ENCODE measurements around the gene MISP.

MISP gene

DNA sequence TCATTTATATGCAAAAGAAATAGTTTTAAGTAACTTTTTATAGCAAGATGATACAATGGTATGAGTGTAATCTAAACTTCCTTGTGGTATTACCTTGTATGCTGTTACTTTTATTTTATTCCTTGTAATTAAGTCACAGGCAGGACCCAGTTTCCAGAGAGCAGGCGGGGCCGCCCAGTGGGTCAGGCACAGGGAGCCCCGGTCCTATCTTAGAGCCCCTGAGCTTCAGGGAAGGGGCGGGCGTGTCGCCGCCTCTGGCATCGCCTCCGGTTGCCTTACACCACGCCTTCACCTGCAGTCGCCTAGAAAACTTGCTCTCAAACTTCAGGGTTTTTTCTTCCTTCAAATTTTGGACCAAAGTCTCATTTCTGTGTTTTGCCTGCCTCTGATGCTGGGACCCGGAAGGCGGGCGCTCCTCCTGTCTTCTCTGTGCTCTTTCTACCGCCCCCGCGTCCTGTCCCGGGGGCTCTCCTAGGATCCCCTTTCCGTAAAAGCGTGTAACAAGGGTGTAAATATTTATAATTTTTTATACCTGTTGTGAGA, 60.7 kb downstream of the MISP start:
- no peak for DNase-seq

DNA sequence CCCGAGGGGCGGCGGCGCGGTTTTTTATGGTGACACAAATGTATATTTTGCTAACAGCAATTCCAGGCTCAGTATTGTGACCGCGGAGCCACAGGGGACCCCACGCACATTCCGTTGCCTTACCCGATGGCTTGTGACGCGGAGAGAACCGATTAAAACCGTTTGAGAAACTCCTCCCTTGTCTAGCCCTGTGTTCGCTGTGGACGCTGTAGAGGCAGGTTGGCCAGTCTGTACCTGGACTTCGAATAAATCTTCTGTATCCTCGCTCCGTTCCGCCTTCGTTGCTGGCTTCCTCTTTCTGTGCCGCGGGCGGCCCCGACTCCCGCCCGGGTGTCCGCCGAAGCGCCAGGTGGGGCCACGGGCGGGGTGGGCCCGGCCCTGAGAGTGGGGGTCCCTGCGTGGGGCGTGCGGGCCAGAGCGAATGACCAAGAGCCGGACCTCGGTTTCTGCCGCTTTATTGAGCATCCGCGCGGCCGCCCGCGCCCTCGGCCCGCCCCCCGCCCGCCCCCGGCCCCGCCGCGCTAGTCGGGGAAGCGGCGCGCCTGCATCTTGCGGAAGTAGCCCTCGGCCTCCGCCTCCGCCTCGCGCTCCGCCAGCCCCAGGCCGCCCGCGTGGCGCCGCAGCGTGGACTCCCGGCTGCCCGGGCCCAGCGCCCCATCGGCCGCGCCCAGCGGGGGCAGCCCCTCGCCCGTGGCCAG, 61.3 kb downstream of the MISP start:
- DNase-seq: peak in 1 of 4 experiments; percentile 23

DNA sequence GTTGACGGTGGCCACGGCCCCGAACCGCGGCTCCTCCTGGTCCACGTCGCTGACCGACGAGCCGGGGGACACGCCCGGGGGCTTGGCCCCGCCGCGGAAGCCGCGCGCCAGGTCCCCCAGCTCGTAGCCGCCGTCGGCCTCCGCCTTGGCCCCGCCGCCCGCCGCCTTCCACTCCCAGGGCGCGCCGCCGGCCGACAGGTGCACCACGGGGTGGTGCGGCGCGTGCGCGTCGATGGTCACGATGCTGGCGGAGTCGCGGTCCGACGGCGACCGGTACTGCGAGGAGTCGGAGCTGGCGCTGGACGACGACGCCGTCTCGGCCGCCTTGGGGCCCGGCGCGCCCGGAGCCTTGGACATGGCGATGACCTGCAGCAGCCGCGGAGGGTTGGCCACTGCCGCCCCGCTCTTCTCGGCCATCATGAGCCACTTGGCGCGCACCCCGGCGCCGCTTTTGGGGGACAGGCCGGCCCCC, 61.9 kb downstream of the MISP start:
- no peak for DNase-seq

DNA sequence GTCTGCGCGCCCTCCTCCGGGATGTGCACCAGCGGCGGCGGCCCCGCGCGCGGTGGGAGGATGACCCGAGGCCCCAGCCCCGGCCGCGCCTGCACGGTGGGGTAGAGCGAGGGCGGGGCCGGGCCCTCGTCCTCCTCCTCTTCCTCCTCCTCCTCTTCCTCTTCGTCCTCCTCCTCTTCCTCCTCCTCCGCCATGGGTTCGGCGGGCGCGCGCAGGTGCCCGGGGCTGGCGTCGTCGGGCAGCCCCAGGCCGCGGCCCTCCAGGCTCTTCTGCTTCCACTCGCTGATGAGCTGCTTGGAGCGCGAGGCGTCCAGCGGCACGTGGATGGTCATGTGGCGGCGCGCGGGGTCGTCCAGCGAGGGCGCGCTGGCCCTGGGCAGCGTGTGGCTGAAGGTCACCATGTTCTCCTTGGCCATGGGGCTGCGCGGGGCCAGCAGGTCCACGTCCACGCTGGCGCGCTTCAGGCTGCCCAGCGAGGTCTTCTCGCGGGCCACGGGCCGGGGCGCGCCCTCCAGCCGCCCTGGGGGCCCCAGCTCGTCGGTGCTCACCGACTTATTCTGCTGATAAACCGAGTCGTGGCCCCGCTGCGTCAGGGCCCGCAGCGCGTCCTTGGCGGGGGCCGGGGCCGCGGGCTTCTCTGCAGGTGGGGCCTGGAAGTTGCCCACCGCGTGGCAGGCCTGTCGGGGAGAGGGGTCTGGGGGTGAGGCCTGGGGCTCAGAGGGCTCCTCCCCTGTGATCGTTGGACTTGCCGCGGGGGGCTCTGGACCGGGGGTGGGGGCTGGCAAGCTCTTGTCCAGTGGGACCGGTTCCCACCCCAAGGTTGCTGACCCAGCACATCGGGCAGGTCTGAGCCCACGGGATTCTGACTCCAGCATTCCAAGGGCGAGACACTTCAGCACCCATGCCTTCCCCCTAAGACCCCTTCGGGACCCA, 62.6 kb downstream of the MISP start:
- no peak for DNase-seq

All from suppressor macrophage (primary cell).